ENCODE measurements around the gene APBB2. TPM values are rescaled to one million over a fixed set of nuclear protein-coding genes. Genes with fewer than 3 reads are reported as not detected.

Gene APBB2
- polyA plus RNA-seq, 3 donors: 0.15 to 0.33 TPM; not detected in 1

DNA sequence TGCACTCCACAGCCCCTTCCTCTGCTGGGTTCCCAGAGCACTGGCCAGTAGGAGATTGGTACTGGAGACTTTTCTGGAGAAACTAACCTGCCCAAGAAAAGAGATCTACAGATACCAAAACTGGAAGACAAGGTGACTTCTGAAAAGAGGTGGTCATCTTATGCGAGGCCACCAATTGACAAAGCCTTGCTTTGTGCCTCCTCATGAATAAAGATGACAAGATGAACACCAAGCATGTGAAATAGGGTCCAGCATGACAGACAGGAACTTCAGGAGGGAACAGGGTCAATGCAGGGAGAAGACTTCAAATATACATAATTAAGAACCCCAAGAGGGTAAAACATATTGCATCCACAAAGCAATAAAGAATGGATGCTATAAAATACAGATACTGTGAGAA lies 137.9 kb downstream of the APBB2 start:
- Histone ChIP-seq H4K20me1 (ENCODE audit: insufficient read depth, low read length) (no peaks in the 10 kb centered on the region), H3K9ac (ENCODE audit: insufficient read depth, low read length, poor library complexity, severe bottlenecking) (no peak overlapping the region), H3K4me3 (replicated peaks in 1 of 3; ENCODE audit: low read depth in 2 of 3, low read length in 3 of 3) (no peak overlapping the region), H3K27me3 (ENCODE audit: control insufficient read depth in 2 of 2, insufficient read depth in 2 of 2, low read length in 2 of 2) (no peaks in the 10 kb centered on the region), H2AFZ (ENCODE audit: insufficient read depth, low read depth, low read length, poor library complexity, severe bottlenecking) (no peak overlapping the region), H3K9me3 (replicated peaks in 1 of 2; ENCODE audit: control insufficient read depth in 1 of 2, insufficient read depth in 1 of 2, low read length in 2 of 2) (no peaks in the 10 kb centered on the region), H3K27ac (ENCODE audit: low read depth in 1 of 2, low read length in 2 of 2) (no peak overlapping the region), H3K4me1 (ENCODE audit: control insufficient read depth in 1 of 2, insufficient read depth in 2 of 2, low read length in 2 of 2) (no peaks in the 10 kb centered on the region), H3K4me2 (replicated peaks; ENCODE audit: extremely low read depth, low read length, poor library complexity, severe bottlenecking) (no peak overlapping the region), H3K79me2 (ENCODE audit: insufficient read depth, low read length) (no peaks in the 10 kb centered on the region), H3K36me3 (replicated peaks in 1 of 2; ENCODE audit: control insufficient read depth in 1 of 2, insufficient read depth in 2 of 2, low read length in 2 of 2) (no peaks in the 10 kb centered on the region)
- no peaks in the 10 kb centered on the region for H3K36me3 Mint-ChIP-seq
- no peak for DNase-seq
- H3K9me3 Mint-ChIP-seq: peaks cover 0 to 7% (median 2%) of the 10 kb centered on the region in 7 donors
- H3K27ac Mint-ChIP-seq: no peak overlapping the region
- no peak overlapping the region for H3K4me3 Mint-ChIP-seq
- intact Hi-C loops (cut with micrococcal nuclease): no loop called here
- TF ChIP-seq, protein P1, sequence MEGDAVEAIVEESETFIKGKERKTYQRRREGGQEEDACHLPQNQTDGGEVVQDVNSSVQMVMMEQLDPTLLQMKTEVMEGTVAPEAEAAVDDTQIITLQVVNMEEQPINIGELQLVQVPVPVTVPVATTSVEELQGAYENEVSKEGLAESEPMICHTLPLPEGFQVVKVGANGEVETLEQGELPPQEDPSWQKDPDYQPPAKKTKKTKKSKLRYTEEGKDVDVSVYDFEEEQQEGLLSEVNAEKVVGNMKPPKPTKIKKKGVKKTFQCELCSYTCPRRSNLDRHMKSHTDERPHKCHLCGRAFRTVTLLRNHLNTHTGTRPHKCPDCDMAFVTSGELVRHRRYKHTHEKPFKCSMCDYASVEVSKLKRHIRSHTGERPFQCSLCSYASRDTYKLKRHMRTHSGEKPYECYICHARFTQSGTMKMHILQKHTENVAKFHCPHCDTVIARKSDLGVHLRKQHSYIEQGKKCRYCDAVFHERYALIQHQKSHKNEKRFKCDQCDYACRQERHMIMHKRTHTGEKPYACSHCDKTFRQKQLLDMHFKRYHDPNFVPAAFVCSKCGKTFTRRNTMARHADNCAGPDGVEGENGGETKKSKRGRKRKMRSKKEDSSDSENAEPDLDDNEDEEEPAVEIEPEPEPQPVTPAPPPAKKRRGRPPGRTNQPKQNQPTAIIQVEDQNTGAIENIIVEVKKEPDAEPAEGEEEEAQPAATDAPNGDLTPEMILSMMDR (IDR thresholded peaks at IDR 0.05): no peak
- H3K4me1 Mint-ChIP-seq: no peaks in the 10 kb centered on the region
- peaks cover 0 to 5% (median 2%) of the 10 kb centered on the region in 3 donors for H3K27me3 Mint-ChIP-seq (ENCODE audit: low read depth in 3 of 3)
- WGBS (ENCODE audit: insufficient coverage): 100% methylated on average over 1 of the region's 1 CpG

DNA sequence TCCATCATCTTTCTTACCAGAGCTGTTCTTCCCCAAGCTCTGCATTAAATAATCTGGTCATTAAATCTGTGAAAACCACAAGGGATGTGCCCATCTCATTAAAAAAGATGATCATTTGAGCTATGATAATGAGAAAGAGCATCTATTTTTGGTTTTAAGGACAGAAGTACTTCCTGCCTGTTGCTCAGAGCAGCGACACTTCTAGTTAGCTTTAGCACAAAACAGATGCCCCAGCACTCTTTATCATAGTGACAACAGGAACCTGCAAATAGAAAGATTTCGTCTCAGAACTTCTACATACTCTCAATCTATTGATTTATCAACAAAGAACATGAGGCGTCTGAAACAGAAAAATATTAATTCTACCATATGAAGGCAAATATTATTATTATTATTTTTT lies 140.1 kb downstream of the APBB2 start:
- no peaks in the 10 kb centered on the region for H3K79me2 ChIP-seq (ENCODE audit: insufficient read depth, low read length)
- no peak overlapping the region for H3K27ac Mint-ChIP-seq
- no CpG with 5 or more reads among the region's 3 CpGs for WGBS (ENCODE audit: insufficient coverage)

More for the DNA sequence above, 140.1 kb downstream of the APBB2 start:
- Histone ChIP-seq H3K4me3 (replicated peaks in 1 of 3; ENCODE audit: low read depth in 2 of 3, low read length in 3 of 3) (no peak overlapping the region), H3K4me1 (ENCODE audit: control insufficient read depth in 1 of 2, insufficient read depth in 2 of 2, low read length in 2 of 2) (no peaks in the 10 kb centered on the region), H3K9me3 (replicated peaks in 1 of 2; ENCODE audit: control insufficient read depth in 1 of 2, insufficient read depth in 1 of 2, low read length in 2 of 2) (no peaks in the 10 kb centered on the region), H3K36me3 (replicated peaks in 1 of 2; ENCODE audit: control insufficient read depth in 1 of 2, insufficient read depth in 2 of 2, low read length in 2 of 2) (no peaks in the 10 kb centered on the region), H3K9ac (ENCODE audit: insufficient read depth, low read length, poor library complexity, severe bottlenecking) (no peak overlapping the region), H3K27ac (ENCODE audit: low read depth in 1 of 2, low read length in 2 of 2) (no peak overlapping the region), H4K20me1 (ENCODE audit: insufficient read depth, low read length) (no peaks in the 10 kb centered on the region), H3K4me2 (replicated peaks; ENCODE audit: extremely low read depth, low read length, poor library complexity, severe bottlenecking) (no peak overlapping the region), H2AFZ (ENCODE audit: insufficient read depth, low read depth, low read length, poor library complexity, severe bottlenecking) (no peak overlapping the region), H3K27me3 (ENCODE audit: control insufficient read depth in 2 of 2, insufficient read depth in 2 of 2, low read length in 2 of 2) (no peaks in the 10 kb centered on the region)
- H3K9me3 Mint-ChIP-seq: peaks cover 0 to 3% (median 0%) of the 10 kb centered on the region in 7 donors
- DNase-seq: no peak
- no peak overlapping the region for H3K4me3 Mint-ChIP-seq
- no peaks in the 10 kb centered on the region for H3K36me3 Mint-ChIP-seq
- intact Hi-C loops (cut with micrococcal nuclease): no loop called here
- no peaks in the 10 kb centered on the region for H3K4me1 Mint-ChIP-seq
- H3K27me3 Mint-ChIP-seq (ENCODE audit: low read depth in 3 of 3): peaks cover 0 to 5% (median 2%) of the 10 kb centered on the region in 3 donors
- TF ChIP-seq, protein P1 (IDR thresholded peaks at IDR 0.05): no peak
